ENCODE data around the gene MFSD1. TPM values are rescaled to one million over a fixed set of nuclear protein-coding genes. Genes with fewer than 3 reads are reported as not detected.
A peak's percentile ranks its signal among the peaks of the same experiment; 100 is the strongest.

MFSD1 gene
- total RNA-seq, 1 experiment from 2014 or later: 50.7 TPM

- TF ChIP-seq SIN3A (IDR thresholded peaks at IDR 0.05; ENCODE audit: borderline replicate concordance, insufficient read depth, low read depth, low read length) (no peak), POLR2AphosphoS5 (IDR thresholded peaks at IDR 0.05; ENCODE audit: low read depth, low read length) (no peak)
- Histone ChIP-seq H3K36me3 (ENCODE audit: control insufficient read depth, insufficient read depth, low read length) (no peaks in the 10 kb centered on the region), H3K27me3 (ENCODE audit: control insufficient read depth, insufficient read depth, low read length) (no peaks in the 10 kb centered on the region), H3K4me3 (ENCODE audit: low read depth in 2 of 2, low read length in 2 of 2) (no peak overlapping the region), H3K9me3 (ENCODE audit: control insufficient read depth, insufficient read depth, low read depth, low read length) (no peaks in the 10 kb centered on the region), H3K4me1 (ENCODE audit: control insufficient read depth, insufficient read depth, low read length) (peaks cover 42% of the 10 kb centered on the region), H3K27ac (ENCODE audit: low read length) (peak overlapping the region; percentile 53; the same call in 1 of the 2 replicates)
- no TSS peak for BruUV-seq (replicated peaks)
- in situ Hi-C loops (cut with HindIII; ENCODE audit: low pct_unique_long_range_greater_than_20kb, low sequenced_read_pairs): no loop called here
- ATAC-seq (0 out of 2 replicates have a peak, but pooled peaks have one; percentile 39), DNase-seq (ENCODE audit: low read depth, low spot score) (no peak)
- ChIA-PET POLR2A (no interaction called here), CTCF (no interaction called here)
- intact Hi-C loops (cut with micrococcal nuclease; ENCODE audit: unreplicated experiment): loop anchor here (5.0 kb wide), 1 partner anchor 255 kb away; no protein-coding TSS in a partner anchor
Measured at GRCh38 chr3:158792709-158793108, 9.1 kb upstream of the MFSD1 start.

- Histone ChIP-seq H3K27ac (ENCODE audit: low read length) (no peak overlapping the region), H3K9me3 (ENCODE audit: control insufficient read depth, insufficient read depth, low read depth, low read length) (no peaks in the 10 kb centered on the region), H3K36me3 (ENCODE audit: control insufficient read depth, insufficient read depth, low read length) (no peaks in the 10 kb centered on the region), H3K4me3 (ENCODE audit: low read depth in 2 of 2, low read length in 2 of 2) (no peak overlapping the region), H3K4me1 (ENCODE audit: control insufficient read depth, insufficient read depth, low read length) (peaks cover 30% of the 10 kb centered on the region), H3K27me3 (ENCODE audit: control insufficient read depth, insufficient read depth, low read length) (no peaks in the 10 kb centered on the region)
- ChIA-PET CTCF (interaction anchor here (1.1 kb wide), 1 partner anchor 466 kb away, joined by 3 read pairs; no protein-coding TSS in a partner anchor), POLR2A (no interaction called here)
- DNase-seq (ENCODE audit: low read depth, low spot score): no peak
- BruUV-seq (replicated peaks): no TSS peak
- no peak for ATAC-seq
- TF ChIP-seq POLR2AphosphoS5 (IDR thresholded peaks at IDR 0.05; ENCODE audit: low read depth, low read length) (no peak), REST (IDR thresholded peaks at IDR 0.05; ENCODE audit: insufficient read depth in 1 of 2, low read depth in 2 of 2, low read length in 1 of 2) (no peak), CTCF (IDR thresholded peaks at IDR 0.05) (no peak), SIN3A (IDR thresholded peaks at IDR 0.05; ENCODE audit: borderline replicate concordance, insufficient read depth, low read depth, low read length) (no peak), TCF7L2 (IDR thresholded peaks at IDR 0.05; ENCODE audit: low read depth, low read length) (no peak)
- intact Hi-C loops (cut with micrococcal nuclease; ENCODE audit: unreplicated experiment) (loop anchor here (5.0 kb wide), 1 partner anchor 257 kb away; no protein-coding TSS in a partner anchor), in situ Hi-C loops (cut with HindIII; ENCODE audit: low pct_unique_long_range_greater_than_20kb, low sequenced_read_pairs) (no loop called here)
Measured at GRCh38 chr3:158794206-158794605, 7.6 kb upstream of the MFSD1 start.

- peaks cover 23% of the 10 kb centered on the region for H3K4me1 ChIP-seq (ENCODE audit: control insufficient read depth, insufficient read depth, low read length)
- H3K27me3 ChIP-seq (ENCODE audit: control insufficient read depth, insufficient read depth, low read length): no peaks in the 10 kb centered on the region
- in situ Hi-C loops (cut with HindIII; ENCODE audit: low pct_unique_long_range_greater_than_20kb, low sequenced_read_pairs): no loop called here
- intact Hi-C loops (cut with micrococcal nuclease; ENCODE audit: unreplicated experiment): loop anchor here (1.0 to 5.0 kb wide), 2 partner anchors 258 to 465 kb away; no protein-coding TSS in a partner anchor
- no peak overlapping the region for H3K27ac ChIP-seq (ENCODE audit: low read length)
- POLR2A ChIA-PET: no interaction called here
- H3K9me3 ChIP-seq (ENCODE audit: control insufficient read depth, insufficient read depth, low read depth, low read length): no peaks in the 10 kb centered on the region
- peak; percentile 27 for DNase-seq (ENCODE audit: low read depth, low spot score)
- H3K36me3 ChIP-seq (ENCODE audit: control insufficient read depth, insufficient read depth, low read length): no peaks in the 10 kb centered on the region
- CTCF ChIA-PET: interaction anchor here (0.6 to 1.1 kb wide), 5 partner anchors 20 to 465 kb away, joined by 3 to 6 read pairs (median 3); no protein-coding TSS in a partner anchor
- no TSS peak for BruUV-seq (replicated peaks)
- no peak overlapping the region for H3K4me3 ChIP-seq (ENCODE audit: low read depth in 2 of 2, low read length in 2 of 2)
- no peak for TF ChIP-seq REST (IDR thresholded peaks at IDR 0.05; ENCODE audit: insufficient read depth in 1 of 2, low read depth in 2 of 2, low read length in 1 of 2)
- no peak for TF ChIP-seq SIN3A (IDR thresholded peaks at IDR 0.05; ENCODE audit: borderline replicate concordance, insufficient read depth, low read depth, low read length)
- peak; percentile 80 for TF ChIP-seq CTCF (IDR thresholded peaks at IDR 0.05)
- peak; percentile 67 for ATAC-seq
Measured at GRCh38 chr3:158794936-158795518, 6.8 kb upstream of the MFSD1 start.

All from Panc1 (cell line).